Mucosa of rectum (tissue), 2 donors: ENCODE measurements around the gene VWF.

Experiments used
- H3K27ac ChIP-seq, 2 donors: one replicate each; pipeline ENCODE4 v1.7.0; 2013; ENCODE audit warnings: inconsistent platforms in 2 of 2, low read depth in 2 of 2, low read length in 2 of 2
- H3K27me3 ChIP-seq, 2 donors: one replicate each; pipeline ENCODE4 v1.7.0; 2013; ENCODE audit warnings: low read length in 2 of 2; ENCODE audit not compliant: control insufficient read depth in 2 of 2, insufficient read depth in 2 of 2
- H3K36me3 ChIP-seq, 2 donors: one replicate each; pipeline ENCODE4 v1.7.0; 2013; ENCODE audit warnings: low read length in 2 of 2; ENCODE audit not compliant: control insufficient read depth in 2 of 2, insufficient read depth in 2 of 2
- H3K4me1 ChIP-seq, 2 donors: one replicate each; pipeline ENCODE4 v1.7.0; 2013; ENCODE audit warnings: low read length in 2 of 2, mild to moderate bottlenecking in 1 of 2; ENCODE audit not compliant: control insufficient read depth in 2 of 2, insufficient read depth in 2 of 2
- H3K4me3 ChIP-seq, 2 donors: one replicate each; pipeline ENCODE4 v1.7.0; 2013; ENCODE audit warnings: low read length in 2 of 2
- H3K9ac ChIP-seq, 2 donors: one replicate each; pipeline ENCODE4 v1.7.0; 2013; ENCODE audit warnings: low read length in 2 of 2, low read depth in 1 of 2, mild to moderate bottlenecking in 1 of 2
- H3K9me3 ChIP-seq, 2 donors: one replicate each; pipeline ENCODE4 v1.7.0; 2013; ENCODE audit warnings: low read length in 2 of 2; ENCODE audit not compliant: control insufficient read depth in 2 of 2
- donor health status: healthy.
- donor health status: Normal muscosa, but diverticular disease.

VWF gene

GRCh38 chr12:5921966-5922899, 202.2 kb downstream of the VWF start:
- Histone ChIP-seq H3K27me3 (no peaks in the 10 kb centered on the region), H3K4me1 (no peaks in the 10 kb centered on the region), H3K36me3 (no peaks in the 10 kb centered on the region), H3K4me3 (no peak overlapping the region), H3K9me3 (no peaks in the 10 kb centered on the region), H3K9ac (no peak overlapping the region), H3K27ac (no peak overlapping the region)

GRCh38 chr12:5921027-5921909, 203.2 kb downstream of the VWF start:
- H3K4me3 ChIP-seq: no peak overlapping the region
- H3K9me3 ChIP-seq: no peaks in the 10 kb centered on the region
- no peaks in the 10 kb centered on the region for H3K27me3 ChIP-seq
- no peak overlapping the region for H3K9ac ChIP-seq
- no peaks in the 10 kb centered on the region for H3K36me3 ChIP-seq
- H3K4me1 ChIP-seq: no peaks in the 10 kb centered on the region
- no peak overlapping the region for H3K27ac ChIP-seq

GRCh38 chr12:5916785-5917290, 207.6 kb downstream of the VWF start:
- Histone ChIP-seq H3K4me1 (no peaks in the 10 kb centered on the region), H3K27ac (no peak overlapping the region), H3K4me3 (no peak overlapping the region), H3K9me3 (no peaks in the 10 kb centered on the region), H3K27me3 (no peaks in the 10 kb centered on the region), H3K36me3 (no peaks in the 10 kb centered on the region), H3K9ac (no peak overlapping the region)

GRCh38 chr12:5915511-5915910, 209.0 kb downstream of the VWF start:
- no peak overlapping the region for H3K27ac ChIP-seq
- no peak overlapping the region for H3K4me3 ChIP-seq
- H3K9me3 ChIP-seq: no peaks in the 10 kb centered on the region
- no peaks in the 10 kb centered on the region for H3K27me3 ChIP-seq
- H3K9ac ChIP-seq: no peak overlapping the region
- no peaks in the 10 kb centered on the region for H3K36me3 ChIP-seq
- H3K4me1 ChIP-seq: no peaks in the 10 kb centered on the region

- no peak overlapping the region for H3K27ac ChIP-seq
- no peaks in the 10 kb centered on the region for H3K4me1 ChIP-seq
- no peak overlapping the region for H3K9ac ChIP-seq
- no peaks in the 10 kb centered on the region for H3K27me3 ChIP-seq
- no peaks in the 10 kb centered on the region for H3K9me3 ChIP-seq
- no peaks in the 10 kb centered on the region for H3K36me3 ChIP-seq
- no peak overlapping the region for H3K4me3 ChIP-seq
Observed at GRCh38 chr12:5914387-5915149, 209.9 kb downstream of the VWF start.

GRCh38 chr12:5913387-5913786, 211.1 kb downstream of the VWF start:
- H3K36me3 ChIP-seq: no peaks in the 10 kb centered on the region
- no peaks in the 10 kb centered on the region for H3K4me1 ChIP-seq
- H3K9me3 ChIP-seq: no peaks in the 10 kb centered on the region
- peaks cover 0 to 4% of the 10 kb centered on the region in 2 donors for H3K27me3 ChIP-seq
- no peak overlapping the region for H3K4me3 ChIP-seq
- H3K27ac ChIP-seq: no peak overlapping the region
- H3K9ac ChIP-seq: no peak overlapping the region

- Histone ChIP-seq H3K27ac (no peak overlapping the region), H3K9me3 (no peaks in the 10 kb centered on the region), H3K27me3 (peaks cover 4 to 5% of the 10 kb centered on the region in 2 donors), H3K4me3 (no peak overlapping the region), H3K36me3 (no peaks in the 10 kb centered on the region), H3K9ac (no peak overlapping the region), H3K4me1 (no peaks in the 10 kb centered on the region)
Observed at GRCh38 chr12:5912437-5913334, 211.8 kb downstream of the VWF start.

- H3K27ac ChIP-seq: no peak overlapping the region
- peaks cover 4 to 5% of the 10 kb centered on the region in 2 donors for H3K27me3 ChIP-seq
- H3K9me3 ChIP-seq: no peaks in the 10 kb centered on the region
- H3K9ac ChIP-seq: no peak overlapping the region
- H3K36me3 ChIP-seq: no peaks in the 10 kb centered on the region
- H3K4me3 ChIP-seq: no peak overlapping the region
- no peaks in the 10 kb centered on the region for H3K4me1 ChIP-seq
Observed at GRCh38 chr12:5912011-5912410, 212.5 kb downstream of the VWF start.
